ENCODE data around the gene SLC26A1. TPM values are rescaled to one million over a fixed set of nuclear protein-coding genes. Genes with fewer than 3 reads are reported as not detected.

The SLC26A1 gene
- total and polyA plus RNA-seq, 2 of the 13 experiments (the other 11 are each of a cell fraction or from before 2014, with no cell fraction given) = 5.4 to 22.9 TPM

GRCh38 chr4:993111-994029 is at the start of gene SLC26A1 (continued):
- no peak for TF ChIP-seq PRDM10 (CRISPR knock-in tag; IDR thresholded peaks at IDR 0.05; ENCODE audit: low read depth)
- 0 out of 2 replicates have a peak, but pooled peaks have one; percentile 56 for TF ChIP-seq ISL2 (CRISPR knock-in tag; IDR thresholded peaks at IDR 0.05)
- peak; percentile 66; the same call in 1 of the 2 replicates for TF ChIP-seq CSRNP1 (CRISPR knock-in tag; IDR thresholded peaks at IDR 0.05)
- no peak for TF ChIP-seq ZNF761 (CRISPR knock-in tag; conservative IDR thresholded peaks at IDR 0.05)
- TF ChIP-seq MEF2D (CRISPR knock-in tag; IDR thresholded peaks at IDR 0.05) = 0 out of 2 replicates have a peak, but pooled peaks have one; percentile 9
- TF ChIP-seq PLSCR1 (CRISPR knock-in tag; IDR thresholded peaks at IDR 0.05; ENCODE audit: borderline replicate concordance) = no peak
- TF ChIP-seq ZSCAN9 (CRISPR knock-in tag; IDR thresholded peaks at IDR 0.05; ENCODE audit: borderline replicate concordance) = peak; percentile 4; the same call in 1 of the 2 replicates
- no peak for TF ChIP-seq HMGA1 (CRISPR knock-in tag; conservative IDR thresholded peaks at IDR 0.05)
- peak; percentile 87; the same call in 1 of the 2 replicates for TF ChIP-seq SIN3A (IDR thresholded peaks at IDR 0.05; ENCODE audit: borderline replicate concordance, low read depth, low read length)
- TF ChIP-seq SP4 (CRISPR knock-in tag; IDR thresholded peaks at IDR 0.05) = no peak
- TF ChIP-seq ZFP90 (CRISPR knock-in tag; IDR thresholded peaks at IDR 0.05; ENCODE audit: borderline replicate concordance) = no peak
- TF ChIP-seq SAP130 (CRISPR knock-in tag; IDR thresholded peaks at IDR 0.05; ENCODE audit: low read depth) = peak; percentile 85
- peak; percentile 69 for TF ChIP-seq FOSL2 (CRISPR knock-in tag; IDR thresholded peaks at IDR 0.05)
- TF ChIP-seq ZNF639 (CRISPR knock-in tag; conservative IDR thresholded peaks at IDR 0.05) = no peak
- TF ChIP-seq ZBTB26 (CRISPR knock-in tag; IDR thresholded peaks at IDR 0.05; ENCODE audit: borderline replicate concordance) = 0 out of 2 replicates have a peak, but pooled peaks have one; percentile 11
- peak; percentile 73 for TF ChIP-seq ZNF788 (CRISPR knock-in tag; IDR thresholded peaks at IDR 0.05; ENCODE audit: borderline replicate concordance)
- no peak for TF ChIP-seq ZNF260 (CRISPR knock-in tag; IDR thresholded peaks at IDR 0.05; ENCODE audit: borderline replicate concordance, low read depth)
- TF ChIP-seq PTBP1 (IDR thresholded peaks at IDR 0.05; ENCODE audit: low read depth, low read length, poor library complexity, severe bottlenecking) = no peak

Measured in HepG2 (cell line).